MM.1S (cell line): Measurements from ENCODE around the gene MAP3K1.

Source experiments
- CTCF ChIP-seq: fragments of 300-600 bp; sonication (generic); IDR thresholded peaks from 2 replicates; pipeline ENCODE4 v1.5.1; 2016; ENCODE audit warnings: antibody characterized with exemption, low read length, mixed read lengths
- EZH2 ChIP-seq: fragments of 300-600 bp; sonication (generic); optimal IDR thresholded peaks from 2 replicates; pipeline ENCODE3; 2017; ENCODE audit warnings: low read depth, mild to moderate bottlenecking, antibody characterized with exemption, low read length, mixed read lengths
- EZH2phosphoT487 ChIP-seq: fragments of 300-600 bp; sonication (generic); IDR thresholded peaks from 2 replicates; pipeline ENCODE4 v1.6.1; 2018; ENCODE audit warnings: antibody characterized with exemption, low read length

- no peak for TF ChIP-seq CTCF
- no peak for TF ChIP-seq EZH2
- TF ChIP-seq EZH2phosphoT487 = no peak
Observed at GRCh38 chr5:56816546-56817081, 1.3 kb downstream of the MAP3K1 start.
